Breast epithelium (tissue), 3 donors: ENCODE data around the gene SRSF8.
"Not testable (repeated sequence)": the region's sequence is repeated elsewhere in the genome, so short reads cannot be mapped to it uniquely, and the experiment has no call there.

Experiments
- CTCF ChIP-seq, 3 donors: fragments of 450-650 bp; IDR thresholded peaks; one replicate each; pipeline ENCODE4 v1.5.1; 2016 to 2017; ENCODE audit warnings: antibody characterized with exemption in 3 of 3, mild to moderate bottlenecking in 3 of 3, moderate library complexity in 3 of 3
- POLR2A ChIP-seq: fragments of 450-650 bp; IDR thresholded peaks from one replicate; pipeline ENCODE4 v1.6.1; 2016; ENCODE audit warnings: antibody characterized with exemption, mild to moderate bottlenecking, moderate library complexity
- POLR2AphosphoS5 ChIP-seq, 3 donors: sonication (generic); formaldehyde crosslinking; IDR thresholded peaks; one replicate each; pipeline ENCODE4 v1.6.1; 2017; ENCODE audit warnings: antibody characterized with exemption in 3 of 3

DNA sequence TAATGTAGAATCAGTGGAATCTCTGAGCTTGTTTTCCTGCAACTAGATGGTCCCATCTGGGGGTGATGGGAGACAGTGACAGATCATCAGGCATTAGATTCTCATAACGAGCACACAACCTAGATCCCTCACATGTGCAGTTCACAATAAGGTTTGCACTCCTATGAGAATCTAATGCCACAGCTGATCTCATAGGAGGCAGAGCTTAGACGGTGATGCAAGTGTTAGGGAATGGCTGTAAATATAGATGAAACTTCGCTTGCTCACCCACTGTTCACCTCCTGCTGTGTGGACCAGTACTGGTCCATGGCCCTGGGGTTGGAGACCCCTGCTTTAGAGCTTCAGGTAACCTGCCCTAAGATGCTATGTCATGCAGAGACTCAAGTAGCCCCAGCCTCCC is 44.8 kb downstream of the SRSF8 start:
- TF ChIP-seq CTCF (IDR thresholded peaks at IDR 0.05); POLR2A; POLR2AphosphoS5 (IDR thresholded peaks at IDR 0.05): not testable (repeated sequence)
